WI38 (cell line): Measurements from ENCODE around the gene KATNB1.

Experiments used
- H3K4me3 ChIP-seq: 2 replicates; pipeline ENCODE4 v1.5.1; 2011; ENCODE audit warnings: low read depth, mild to moderate bottlenecking, control low read depth, low read length
- TF ChIP-seq, protein P1 (sequence below): IDR thresholded peaks from 2 replicates; pipeline ENCODE4 v1.5.1; 2012; ENCODE audit warnings: low read depth, mild to moderate bottlenecking, control low read depth, low read length

Gene KATNB1

DNA sequence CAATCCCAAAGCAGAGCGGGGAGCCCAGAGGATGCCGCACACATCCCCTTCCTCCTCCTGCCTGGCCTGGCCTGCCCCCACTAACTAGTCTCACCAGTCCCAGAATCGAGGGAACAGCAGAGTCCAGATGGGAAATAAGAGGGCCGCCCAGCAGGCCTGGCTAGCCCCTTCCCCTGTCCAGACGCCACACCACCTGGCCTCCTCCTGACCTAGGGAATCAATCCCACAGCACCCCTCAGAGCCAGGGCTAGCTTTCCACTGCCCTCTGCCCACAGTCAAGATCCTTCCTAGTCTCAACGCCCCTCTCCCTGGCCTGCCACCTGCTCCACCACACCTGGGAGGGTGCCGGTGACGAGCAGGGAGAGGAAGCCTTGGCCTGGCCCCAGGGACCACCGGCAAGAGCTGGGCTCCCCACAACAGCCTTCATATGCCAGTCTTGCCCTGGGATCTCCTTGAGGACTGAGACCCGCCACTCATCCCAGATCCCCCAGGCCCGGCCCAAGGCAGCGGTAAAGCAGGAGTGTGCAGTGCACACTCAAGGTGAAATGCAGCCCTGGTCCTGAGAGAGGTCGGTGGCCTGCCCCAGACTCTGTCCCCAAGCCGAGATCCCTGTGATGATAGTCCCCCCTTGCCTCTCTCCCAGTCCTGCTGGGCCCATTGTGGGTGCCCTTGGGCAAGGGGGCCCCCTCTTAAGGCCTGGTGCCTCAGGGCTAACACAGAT lies 27.9 kb downstream of the KATNB1 start:
- TF ChIP-seq, protein P1, sequence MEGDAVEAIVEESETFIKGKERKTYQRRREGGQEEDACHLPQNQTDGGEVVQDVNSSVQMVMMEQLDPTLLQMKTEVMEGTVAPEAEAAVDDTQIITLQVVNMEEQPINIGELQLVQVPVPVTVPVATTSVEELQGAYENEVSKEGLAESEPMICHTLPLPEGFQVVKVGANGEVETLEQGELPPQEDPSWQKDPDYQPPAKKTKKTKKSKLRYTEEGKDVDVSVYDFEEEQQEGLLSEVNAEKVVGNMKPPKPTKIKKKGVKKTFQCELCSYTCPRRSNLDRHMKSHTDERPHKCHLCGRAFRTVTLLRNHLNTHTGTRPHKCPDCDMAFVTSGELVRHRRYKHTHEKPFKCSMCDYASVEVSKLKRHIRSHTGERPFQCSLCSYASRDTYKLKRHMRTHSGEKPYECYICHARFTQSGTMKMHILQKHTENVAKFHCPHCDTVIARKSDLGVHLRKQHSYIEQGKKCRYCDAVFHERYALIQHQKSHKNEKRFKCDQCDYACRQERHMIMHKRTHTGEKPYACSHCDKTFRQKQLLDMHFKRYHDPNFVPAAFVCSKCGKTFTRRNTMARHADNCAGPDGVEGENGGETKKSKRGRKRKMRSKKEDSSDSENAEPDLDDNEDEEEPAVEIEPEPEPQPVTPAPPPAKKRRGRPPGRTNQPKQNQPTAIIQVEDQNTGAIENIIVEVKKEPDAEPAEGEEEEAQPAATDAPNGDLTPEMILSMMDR: no peak

DNA sequence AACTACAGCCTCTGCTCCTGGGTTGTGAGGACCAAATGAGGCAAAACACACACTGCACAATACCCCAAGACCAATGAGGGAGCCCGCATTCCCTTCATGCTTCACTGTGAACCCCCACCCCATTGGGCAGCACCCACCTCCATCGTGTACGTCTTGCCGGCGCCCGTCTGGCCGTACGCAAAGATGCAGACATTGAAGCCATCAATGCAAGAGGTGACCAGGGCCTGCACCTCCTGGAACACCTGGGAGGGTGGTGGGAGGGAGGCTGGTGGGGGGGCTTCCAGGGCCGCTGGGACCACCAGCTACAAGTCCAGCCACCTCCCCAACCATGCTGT lies 28.4 kb downstream of the KATNB1 start:
- no peak overlapping the region for H3K4me3 ChIP-seq
- TF ChIP-seq, protein P1: no peak

More for the DNA sequence above, 27.9 kb downstream of the KATNB1 start:
- H3K4me3 ChIP-seq: no peak overlapping the region

DNA sequence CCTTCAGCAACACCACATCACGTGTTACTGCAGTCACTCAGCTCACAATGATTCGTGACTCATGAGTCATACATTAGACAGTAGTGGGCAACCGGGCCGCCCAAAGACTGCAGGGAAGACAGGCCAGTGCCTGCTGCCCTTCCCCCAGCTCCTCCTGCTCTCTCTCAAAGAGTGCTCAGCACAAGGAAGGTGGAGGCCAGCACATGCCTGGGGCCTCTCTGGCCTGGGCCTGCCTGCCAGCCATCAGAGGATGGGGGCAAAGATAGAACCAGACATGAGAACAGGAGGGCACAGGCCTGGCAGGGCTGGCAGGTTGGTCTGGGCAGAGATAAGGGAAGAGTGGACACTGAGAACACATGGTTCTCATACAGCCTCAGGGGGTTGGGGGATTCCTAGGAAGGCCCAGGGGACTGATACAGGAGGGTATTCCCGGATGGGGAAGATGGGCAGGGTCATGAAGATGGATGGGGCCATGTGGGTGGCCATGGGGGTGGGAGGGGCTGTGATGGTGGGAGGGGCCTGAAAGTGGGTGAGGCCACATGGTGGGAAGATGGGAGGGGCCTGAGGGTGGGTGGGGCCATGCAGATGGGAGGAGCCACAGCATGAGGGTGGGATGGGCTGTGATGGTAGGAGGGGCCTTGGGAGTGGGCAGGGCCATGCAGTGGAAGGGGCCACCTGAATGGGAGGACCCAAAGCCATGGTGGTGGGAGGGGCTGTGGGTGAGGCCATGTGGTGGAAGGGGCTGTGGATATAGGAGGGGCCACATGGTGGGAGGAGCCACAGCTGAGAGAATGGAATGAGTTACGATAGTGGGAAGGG lies 29.0 kb downstream of the KATNB1 start:
- TF ChIP-seq, protein P1: no peak
- H3K4me3 ChIP-seq: no peak overlapping the region

DNA sequence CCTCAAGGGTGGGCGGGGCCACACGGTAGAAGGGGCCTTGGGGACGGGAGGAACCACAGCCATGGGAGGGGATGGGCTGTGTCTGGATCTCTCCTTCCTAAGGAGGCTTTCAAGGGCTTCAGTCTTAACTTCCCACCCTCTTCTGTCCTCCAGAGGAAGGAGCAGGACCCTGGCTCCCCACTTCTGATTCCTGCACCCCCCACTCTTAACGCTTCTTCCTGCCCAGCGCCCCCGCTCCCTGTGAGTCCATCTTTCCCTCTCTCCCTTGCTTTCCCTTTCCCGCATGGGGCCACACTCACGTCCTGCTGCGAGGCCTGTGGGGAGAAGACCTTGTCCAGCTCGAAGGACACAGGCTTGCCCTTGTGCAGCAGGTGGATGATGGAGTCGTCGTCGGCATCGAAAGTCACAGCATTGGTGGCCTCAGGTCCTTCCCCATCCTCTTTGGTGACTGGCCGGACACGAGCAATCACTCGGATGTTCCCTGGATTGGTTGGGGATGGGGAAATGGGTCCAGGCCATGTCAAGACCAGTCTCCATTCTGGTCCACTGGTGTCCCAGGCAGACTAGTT lies 29.7 kb downstream of the KATNB1 start:
- no peak overlapping the region for H3K4me3 ChIP-seq
- TF ChIP-seq, protein P1: no peak

DNA sequence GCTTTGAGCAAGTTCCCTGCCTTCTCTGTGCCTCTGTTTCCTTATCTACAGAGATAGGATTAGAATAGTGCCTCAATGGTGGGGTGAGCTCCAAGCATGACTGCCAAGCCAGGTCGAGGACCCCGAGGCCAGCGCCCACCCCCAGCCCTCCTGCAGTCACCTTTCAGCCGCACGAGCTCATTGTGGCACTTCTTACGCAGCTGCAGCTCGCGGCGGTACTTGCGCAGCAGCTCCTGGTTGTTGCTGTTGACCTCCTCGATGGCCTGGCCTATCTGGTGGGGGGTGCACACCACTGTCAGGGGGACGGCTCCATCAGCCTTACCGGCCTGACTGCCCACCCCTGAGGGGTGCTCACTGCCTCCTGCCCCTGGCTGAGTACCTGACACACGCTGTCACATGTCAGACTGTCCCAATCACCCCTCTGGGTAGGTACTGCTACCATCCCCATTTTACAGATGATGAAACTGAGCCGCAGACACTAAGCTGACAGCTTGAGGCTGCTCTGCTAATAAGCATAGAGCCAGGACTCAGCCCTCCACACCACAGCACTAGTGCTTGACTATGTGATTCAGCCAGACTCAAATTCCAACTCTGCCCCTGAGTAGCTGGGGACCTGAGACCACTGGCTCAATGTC lies 31.3 kb downstream of the KATNB1 start:
- H3K4me3 ChIP-seq: no peak overlapping the region
- TF ChIP-seq, protein P1: no peak

DNA sequence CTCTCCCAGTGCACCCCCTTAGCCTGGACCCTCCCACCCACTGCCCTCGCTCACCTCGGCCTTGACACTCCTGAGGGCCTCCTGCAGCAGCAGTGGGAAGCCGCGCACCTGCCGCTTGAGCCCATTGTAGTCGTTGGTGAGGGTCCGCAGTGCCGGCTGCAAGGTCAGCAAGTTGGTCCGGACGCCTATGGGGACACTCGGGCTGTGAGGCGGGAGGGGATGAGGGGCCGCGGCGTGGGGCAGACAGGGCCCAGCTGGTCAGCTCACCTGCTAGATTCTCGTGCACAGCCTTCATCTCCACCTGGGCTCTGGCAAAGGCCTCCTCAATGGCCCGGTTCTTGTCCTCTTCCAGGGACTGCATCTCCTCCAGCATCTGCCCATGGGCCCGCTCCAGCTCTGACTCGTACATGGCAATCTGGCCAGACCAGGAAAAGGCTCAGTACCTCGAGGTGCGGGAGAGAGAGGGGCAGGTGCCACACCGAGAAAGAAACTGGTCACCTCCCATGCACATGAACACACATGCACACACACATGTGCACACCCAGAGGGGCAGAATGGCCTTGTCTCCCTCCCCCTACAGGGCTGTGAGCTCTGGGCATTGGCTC lies 34.1 kb downstream of the KATNB1 start:
- no peak overlapping the region for H3K4me3 ChIP-seq
- TF ChIP-seq, protein P1: no peak
